HepG2 (cell line): ENCODE measurements around the gene TMPRSS11F. TPM values are rescaled to one million over a fixed set of nuclear protein-coding genes. Genes with fewer than 3 reads are reported as not detected.

Source experiments
- ATAC-seq: fragments of 200-7000 bp; cut with Tn5 transposase; 3 replicates; pipeline ENCODE4 v1.9.1; 2020; ENCODE audit warnings: mild to moderate bottlenecking, moderate library complexity
- BruUV-seq: library from RNA; stranded (reverse); fragments of 400-500 nt; replicated peaks from 2 replicates; lab custom pipeline; 2021; lab: Mats Ljungman, UMichigan
- CTCF ChIA-PET: fragments of 300-600 bp; formaldehyde crosslinking; extraction: SDS; loops from one replicate; lab custom pipeline; 2021; ENCODE audit warnings: low total read pairs, inconsistent platforms, low intra/inter-chr PET ratio; lab: Yijun Ruan, JAX
- POLR2A ChIA-PET: fragments of 350-600 bp; sonication (Branson Sonifier 250); formaldehyde crosslinking; loops from one replicate; lab custom pipeline; 2020; ENCODE audit warnings: antibody characterized with exemption, inconsistent platforms; lab: Yijun Ruan, JAX
- DNase-seq: peaks from one replicate; pipeline ENCODE4 v3.0.0-alpha.2; 2015; ENCODE audit warnings: low spot score
- FAIRE-seq: peaks from 3 replicates; lab custom pipeline; 2011; peaks lifted over from hg19 to GRCh38; lab: Jason Lieb, UNC
- H2AFZ ChIP-seq: one replicate; pipeline ENCODE4 v1.6.1; 2011; ENCODE audit warnings: low read length, inconsistent platforms
- H3K27ac ChIP-seq: fragments of 300-600 bp; 3 replicates; pipeline ENCODE4 v1.8.0; 2011; ENCODE audit warnings: mixed run types, mild to moderate bottlenecking, mixed read lengths, low read length, inconsistent platforms; ENCODE audit not compliant: insufficient read depth; ENCODE audit errors: extremely low read length
- H3K27me3 ChIP-seq, 2 experiments: fragments of 200-600 bp in 1 of 2; 2 replicates in 1 of 2; 3 replicates in 1 of 2; pipeline versions ENCODE4 v1.6.0 to v1.8.0; 2011; ENCODE audit warnings: low read length in 2 of 2, mild to moderate bottlenecking in 2 of 2, moderate library complexity in 2 of 2, inconsistent platforms in 1 of 2; ENCODE audit not compliant: insufficient read depth in 2 of 2, control insufficient read depth in 1 of 2
- H3K36me3 ChIP-seq, 2 experiments: fragments of 200-600 bp in 1 of 2; replicated peaks in 1 of 2; 2 replicates in 1 of 2; 3 replicates in 1 of 2; pipeline versions ENCODE4 v1.5.1 to v1.8.0; 2011; ENCODE audit warnings: low read length in 2 of 2, inconsistent platforms in 1 of 2; ENCODE audit not compliant: insufficient read depth in 2 of 2, control insufficient read depth in 1 of 2
- H3K4me1 ChIP-seq: 2 replicates; pipeline ENCODE4 v1.5.1; 2012; ENCODE audit warnings: low read length, inconsistent platforms; ENCODE audit not compliant: insufficient read depth
- H3K4me2 ChIP-seq: 2 replicates; pipeline ENCODE4 v1.6.0; 2011; ENCODE audit warnings: low read depth, low read length, inconsistent platforms
- H3K4me3 ChIP-seq, 3 experiments: fragments of 200-600 bp in 1 of 3; sonication (generic), shearing (Covaris generic) in 1 of 3; replicated peaks in 1 of 3; 2 replicates each; pipeline ENCODE4 v1.5.1; 2011 to 2016; ENCODE audit warnings: low read length in 3 of 3, inconsistent platforms in 2 of 3, low read depth in 2 of 3, mild to moderate bottlenecking in 2 of 3, control low read depth in 1 of 3, mixed read lengths in 1 of 3; ENCODE audit not compliant: insufficient read depth in 1 of 3
- H3K79me2 ChIP-seq: one replicate; pipeline ENCODE4 v1.6.1; 2011; ENCODE audit warnings: low read length, inconsistent platforms; ENCODE audit not compliant: insufficient read depth
- H3K9ac ChIP-seq: 2 replicates; pipeline ENCODE4 v1.6.0; 2011; ENCODE audit warnings: mild to moderate bottlenecking, low read depth, low read length, inconsistent platforms; ENCODE audit not compliant: insufficient read depth
- H3K9me3 ChIP-seq: 2 replicates; pipeline ENCODE4 v1.5.1; 2012; ENCODE audit warnings: mild to moderate bottlenecking, low read length
- H4K20me1 ChIP-seq: 2 replicates; pipeline ENCODE4 v1.6.0; 2011; ENCODE audit warnings: inconsistent platforms, mild to moderate bottlenecking, low read length, moderate library complexity; ENCODE audit not compliant: insufficient read depth
- BCLAF1 ChIP-seq: fragments of 450-650 bp; IDR thresholded peaks from 2 replicates; pipeline ENCODE4 v1.6.1; 2017; ENCODE audit warnings: mild to moderate bottlenecking
- HNRNPUL1 ChIP-seq: fragments of 200-400 bp; formaldehyde crosslinking; IDR thresholded peaks from 2 replicates; pipeline ENCODE4 v1.6.1; 2017; ENCODE audit warnings: low read depth, mild to moderate bottlenecking, low read length, moderate library complexity
- PAX8 ChIP-seq: sonication (generic); formaldehyde crosslinking; IDR thresholded peaks from 2 replicates; pipeline ENCODE4 v1.8.0; 2022; ENCODE audit warnings: mild to moderate bottlenecking, missing genetic modification reagents, borderline replicate concordance
- PAXIP1 ChIP-seq: sonication (generic); formaldehyde crosslinking; conservative IDR thresholded peaks from 2 replicates; pipeline ENCODE4 v1.4.0; 2020; ENCODE audit warnings: mild to moderate bottlenecking, missing genetic modification reagents, moderate library complexity
- TMF1 ChIP-seq: sonication (generic); formaldehyde crosslinking; IDR thresholded peaks from 2 replicates; pipeline ENCODE4 v1.8.1; 2022; ENCODE audit warnings: low read depth, missing genetic modification reagents
- USF2 ChIP-seq, 2 experiments: sonication (generic) in 1 of 2; formaldehyde crosslinking in 1 of 2; IDR thresholded peaks; 2 replicates each; pipeline versions ENCODE4 v1.5.1 to v1.6.1; 2011 to 2020; ENCODE audit warnings: borderline replicate concordance in 1 of 2, low read depth in 1 of 2, low read length in 1 of 2, mild to moderate bottlenecking in 1 of 2, missing genetic modification reagents in 1 of 2, moderate library complexity in 1 of 2
- ZBTB10 ChIP-seq: sonication (generic); formaldehyde crosslinking; IDR thresholded peaks from 2 replicates; pipeline ENCODE4 v1.4.0; 2020; ENCODE audit warnings: missing genetic modification reagents, borderline replicate concordance
- ZNF547 ChIP-seq: sonication (generic); formaldehyde crosslinking; IDR thresholded peaks from 2 replicates; pipeline ENCODE4 v1.5.1; 2020; ENCODE audit warnings: mild to moderate bottlenecking, missing genetic modification reagents
- ZNF670 ChIP-seq: sonication (generic); formaldehyde crosslinking; IDR thresholded peaks from 2 replicates; pipeline ENCODE4 v1.8.0; 2022; ENCODE audit warnings: mild to moderate bottlenecking, missing genetic modification reagents, borderline replicate concordance
- in situ Hi-C: cut with HindIII; loops from 2 replicates; pipeline ENCODE4 v1.10.0; 2017; ENCODE audit warnings: low pct_unique_long_range_greater_than_20kb; ENCODE audit not compliant: extremely low pct_ligation_motif_present
- intact Hi-C: fragments of 100-400 bp; cut with micrococcal nuclease; formaldehyde crosslinking; loops from one replicate; pipeline ENCODE4 v1.10.0; 2022; ENCODE audit not compliant: unreplicated experiment
- polyA plus RNA-seq, 8 experiments: library from polyadenylated mRNA; depleted of rRNA in 3 of 8; stranded (reverse) in 7 of 8; unstranded in 1 of 8; fragments of >200 nt; fragmentation: Illumina TruSeq in 4 of 8; extraction: Trizol in 4 of 8; gene quantifications; 2 replicates each; pipeline versions ENCODE4 v1.2.1 to v1.2.3, GENCODE V29; 2011 to 2016; ENCODE audit warnings: low read depth in 4 of 8, missing spikeins in 1 of 8, mixed read lengths in 1 of 8; ENCODE audit not compliant: insufficient read depth in 1 of 8
- total RNA-seq, 5 experiments: library from RNA; depleted of rRNA; stranded (reverse); fragments of >200 nt; fragmentation: Illumina TruSeq; extraction: Trizol; gene quantifications; 2 replicates each; pipeline ENCODE4 v1.2.3, GENCODE V29; 2016; ENCODE audit warnings: low read depth in 1 of 5

Gene TMPRSS11F
- total and polyA plus RNA-seq, 2 of the 13 experiments (the other 11 are each of a cell fraction or from before 2014, with no cell fraction given) = not detected

GRCh38 chr4:68011684-68012083, 118.0 kb downstream of the TMPRSS11F start:
- DNase-seq (no peak), ATAC-seq (no peak), FAIRE-seq (no peak)
- no peaks in the 10 kb centered on the region for H3K4me1 ChIP-seq
- no peaks in the 10 kb centered on the region for H3K9me3 ChIP-seq
- no peaks in the 10 kb centered on the region for H3K27me3 ChIP-seq
- no peaks in the 10 kb centered on the region for H3K79me2 ChIP-seq
- H2AFZ ChIP-seq = no peak overlapping the region
- no peaks in the 10 kb centered on the region for H3K36me3 ChIP-seq
- ChIA-PET POLR2A (no interaction called here), CTCF (no interaction called here)
- H3K9ac ChIP-seq = no peak overlapping the region
- no peak overlapping the region for H3K4me3 ChIP-seq
- no peaks in the 10 kb centered on the region for H4K20me1 ChIP-seq
- no peak overlapping the region for H3K4me2 ChIP-seq
- BruUV-seq = no TSS peak
- intact Hi-C loops = no loop called here
- in situ Hi-C loops = no loop called here
- no peak overlapping the region for H3K27ac ChIP-seq
- TF ChIP-seq BCLAF1 (no peak), USF2 (IDR thresholded peaks at IDR 0.05; ENCODE audit: low read depth, low read length) (no peak), USF2 (CRISPR knock-in tag; IDR thresholded peaks at IDR 0.05; ENCODE audit: borderline replicate concordance) (no peak), PAX8 (no peak), ZNF670 (CRISPR knock-in tag) (no peak), PAXIP1 (CRISPR knock-in tag) (no peak), ZBTB10 (CRISPR knock-in tag) (no peak), ZNF547 (CRISPR knock-in tag) (no peak), TMF1 (no peak), HNRNPUL1 (no peak)
